Glutamatergic neuron (in vitro differentiated cells): ENCODE measurements around the gene CSNK1G3. TPM values are rescaled to one million over a fixed set of nuclear protein-coding genes. Genes with fewer than 3 reads are reported as not detected.

Experiments
- DNase-seq: peaks from one replicate; pipeline ENCODE4 v3.0.0; 2022
- H3K27ac Mint-ChIP-seq: one replicate; pipeline ENCODE4 v1.8.0; 2020; ENCODE audit warnings: mild to moderate bottlenecking, mixed read lengths, inconsistent platforms; ENCODE audit not compliant: unreplicated experiment
- H3K27me3 Mint-ChIP-seq: one replicate; pipeline ENCODE4 v1.8.0; 2020; ENCODE audit warnings: mild to moderate bottlenecking, moderate library complexity, mixed read lengths, inconsistent platforms; ENCODE audit not compliant: unreplicated experiment
- H3K36me3 Mint-ChIP-seq: one replicate; pipeline ENCODE4 v1.8.0; 2020; ENCODE audit warnings: mild to moderate bottlenecking, mixed read lengths, inconsistent platforms; ENCODE audit not compliant: unreplicated experiment
- H3K4me1 Mint-ChIP-seq: one replicate; pipeline ENCODE4 v1.8.0; 2020; ENCODE audit warnings: mild to moderate bottlenecking, low read depth, mixed read lengths, inconsistent platforms; ENCODE audit not compliant: unreplicated experiment
- H3K4me3 Mint-ChIP-seq: one replicate; pipeline ENCODE4 v1.8.0; 2020; ENCODE audit warnings: mild to moderate bottlenecking, mixed read lengths, inconsistent platforms; ENCODE audit not compliant: unreplicated experiment
- H3K9me3 Mint-ChIP-seq: one replicate; pipeline ENCODE4 v1.8.0; 2020; ENCODE audit warnings: mild to moderate bottlenecking, moderate library complexity, mixed read lengths, inconsistent platforms; ENCODE audit not compliant: unreplicated experiment
- CTCF ChIP-seq: fragments of 200-600 bp; sonication (generic); IDR thresholded peaks from one replicate; pipeline ENCODE4 v1.5.0; 2021; ENCODE audit not compliant: partially characterized antibody, unreplicated experiment
- total RNA-seq: library from RNA; stranded (reverse); fragmentation: NEBNext Ultra II Directional; extraction: Animal tissue kit (Norgen Biotek cat#: 25700); gene quantifications from one replicate; pipeline ENCODE4 v1.2.1, GENCODE V29; 2021; ENCODE audit not compliant: unreplicated experiment

The CSNK1G3 gene
- total RNA-seq, 1 donor from 2014 or later: 40.2 TPM

- no peaks in the 10 kb centered on the region for H3K36me3 Mint-ChIP-seq
- TF ChIP-seq CTCF: no peak
- no peak overlapping the region for H3K4me3 Mint-ChIP-seq
- no peak for DNase-seq
- no peak overlapping the region for H3K27ac Mint-ChIP-seq
- H3K4me1 Mint-ChIP-seq: no peaks in the 10 kb centered on the region
- H3K27me3 Mint-ChIP-seq: peaks cover 2% of the 10 kb centered on the region
- no peaks in the 10 kb centered on the region for H3K9me3 Mint-ChIP-seq
These were observed 93.8 kb downstream of the CSNK1G3 start for GRCh38 chr5:123605822-123606221.

GRCh38 chr5:123610209-123610608 lies 98.2 kb downstream of the CSNK1G3 start:
- Mint-ChIP-seq H3K36me3 (no peaks in the 10 kb centered on the region), H3K4me3 (no peak overlapping the region), H3K27me3 (peaks cover under 1% of the 10 kb centered on the region), H3K27ac (no peak overlapping the region), H3K4me1 (no peaks in the 10 kb centered on the region), H3K9me3 (no peaks in the 10 kb centered on the region)
- DNase-seq: no peak
- no peak for TF ChIP-seq CTCF

- peak; percentile 90 for TF ChIP-seq CTCF
- H3K9me3 Mint-ChIP-seq: no peaks in the 10 kb centered on the region
- no peaks in the 10 kb centered on the region for H3K36me3 Mint-ChIP-seq
- DNase-seq: no peak
- H3K27me3 Mint-ChIP-seq: no peaks in the 10 kb centered on the region
- no peaks in the 10 kb centered on the region for H3K4me1 Mint-ChIP-seq
- H3K27ac Mint-ChIP-seq: no peak overlapping the region
- H3K4me3 Mint-ChIP-seq: no peak overlapping the region
These were observed 98.9 kb downstream of the CSNK1G3 start for GRCh38 chr5:123610665-123611405.

- Mint-ChIP-seq H3K36me3 (no peaks in the 10 kb centered on the region), H3K27ac (no peak overlapping the region), H3K4me3 (no peak overlapping the region), H3K9me3 (no peaks in the 10 kb centered on the region), H3K27me3 (no peaks in the 10 kb centered on the region), H3K4me1 (no peaks in the 10 kb centered on the region)
- no peak for DNase-seq
- peak; percentile 52 for TF ChIP-seq CTCF
These were observed 99.4 kb downstream of the CSNK1G3 start for GRCh38 chr5:123611406-123611709.

GRCh38 chr5:123617561-123617960 lies 105.6 kb downstream of the CSNK1G3 start:
- DNase-seq: no peak
- no peaks in the 10 kb centered on the region for H3K27me3 Mint-ChIP-seq
- H3K4me1 Mint-ChIP-seq: no peaks in the 10 kb centered on the region
- no peak overlapping the region for H3K27ac Mint-ChIP-seq
- H3K36me3 Mint-ChIP-seq: no peaks in the 10 kb centered on the region
- TF ChIP-seq CTCF: no peak
- H3K4me3 Mint-ChIP-seq: no peak overlapping the region
- no peaks in the 10 kb centered on the region for H3K9me3 Mint-ChIP-seq
